HG03432 (cell line): ENCODE data around the gene OR51M1.
"Not testable (repeated sequence)": the region's sequence is repeated elsewhere in the genome, so short reads cannot be mapped to it uniquely, and the experiment has no call there.

Experiments used
- ATAC-seq: cut with Tn5 transposase; IDR thresholded peaks from one replicate; pipeline ENCODE4 v1.9.1; 2021; ENCODE audit warnings: mild to moderate bottlenecking, moderate library complexity; ENCODE audit not compliant: unreplicated experiment

Gene OR51M1, protein sequence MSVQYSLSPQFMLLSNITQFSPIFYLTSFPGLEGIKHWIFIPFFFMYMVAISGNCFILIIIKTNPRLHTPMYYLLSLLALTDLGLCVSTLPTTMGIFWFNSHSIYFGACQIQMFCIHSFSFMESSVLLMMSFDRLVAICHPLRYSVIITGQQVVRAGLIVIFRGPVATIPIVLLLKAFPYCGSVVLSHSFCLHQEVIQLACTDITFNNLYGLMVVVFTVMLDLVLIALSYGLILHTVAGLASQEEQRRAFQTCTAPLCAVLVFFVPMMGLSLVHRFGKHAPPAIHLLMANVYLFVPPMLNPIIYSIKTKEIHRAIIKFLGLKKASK

DNA sequence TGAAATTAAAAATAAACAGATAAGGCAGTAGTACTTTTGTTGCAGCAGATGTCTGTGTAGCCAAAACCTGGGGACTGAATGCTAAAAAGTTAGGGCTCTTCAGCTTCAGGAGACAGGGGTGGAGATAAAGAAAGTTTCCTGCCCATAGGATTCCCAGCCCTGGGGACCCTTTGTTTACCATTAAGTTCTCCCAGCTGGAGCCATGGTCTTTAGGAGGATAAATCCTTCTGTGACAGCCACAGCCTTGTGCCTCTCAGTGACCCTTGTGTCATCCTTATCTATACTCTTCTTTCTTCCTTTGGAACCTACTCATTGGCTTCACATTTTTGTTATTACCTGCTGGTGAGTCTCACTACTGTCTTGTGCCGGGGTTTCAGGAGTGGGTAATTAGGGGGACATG lies at the start of gene OR51M1:
Gene OR51M1 (plus strand): TSS at position 237 of the 400 bp plus-strand sequence. CDS start 5,587 bp downstream, outside the sequence.
- no peak for ATAC-seq

DNA sequence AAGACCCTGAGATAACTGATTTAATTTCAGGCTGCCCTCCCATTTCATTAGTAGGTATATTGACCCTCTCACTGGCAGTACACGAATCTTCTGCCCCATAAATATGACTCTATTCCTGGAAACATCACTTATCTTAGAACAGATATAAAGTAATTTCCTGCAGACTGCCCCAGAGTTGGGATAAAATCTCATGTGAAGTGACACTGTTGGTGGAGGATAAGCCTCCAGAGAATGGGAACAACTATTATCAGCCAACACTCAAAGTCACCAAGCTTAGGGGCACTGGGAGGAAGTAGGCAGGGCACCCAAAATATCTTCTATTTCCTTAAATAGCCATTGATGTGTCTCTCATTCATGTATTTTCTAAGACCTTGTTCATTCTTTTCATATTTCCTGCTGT lies 48.4 kb upstream of the OR51M1 start:
- no peak for ATAC-seq

DNA sequence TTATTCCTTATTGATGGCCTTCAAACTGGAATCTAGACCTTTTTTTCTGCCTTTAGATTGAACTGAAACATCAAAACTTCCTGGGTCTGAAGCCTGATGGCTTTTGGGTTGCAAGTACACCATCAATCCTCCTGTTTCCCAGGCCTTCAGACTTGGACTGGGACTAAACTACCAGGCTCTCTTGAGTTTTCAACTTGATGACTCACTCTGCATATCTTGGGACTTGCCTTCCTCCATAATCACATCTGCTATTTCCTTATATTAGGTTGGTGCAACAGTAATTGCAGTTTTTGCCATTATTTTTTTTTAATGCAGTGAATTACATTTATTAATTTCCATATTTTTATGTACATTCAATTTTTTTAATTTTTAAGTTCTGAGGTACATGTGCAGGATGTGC lies 47.3 kb upstream of the OR51M1 start:
- no peak for ATAC-seq

DNA sequence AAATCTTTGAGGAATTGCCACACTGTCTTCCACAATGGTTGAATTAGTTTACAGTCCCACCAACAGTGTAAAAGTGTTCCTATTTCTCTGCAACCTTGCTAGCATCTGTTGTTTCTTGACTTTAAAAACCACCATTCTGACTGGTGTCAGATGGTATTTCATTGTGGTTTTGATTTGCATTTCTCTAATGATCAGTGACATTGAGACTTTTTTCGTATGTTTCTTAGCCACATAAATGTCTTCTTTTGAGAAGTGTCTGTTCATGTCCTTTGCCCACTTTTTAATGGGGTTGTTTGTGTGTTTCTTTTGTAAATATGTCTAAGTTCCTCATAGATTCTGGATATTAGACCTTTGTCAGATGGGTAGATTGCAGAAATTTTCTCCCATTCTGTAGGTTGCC lies 46.4 kb upstream of the OR51M1 start:
- ATAC-seq = not testable (repeated sequence)

DNA sequence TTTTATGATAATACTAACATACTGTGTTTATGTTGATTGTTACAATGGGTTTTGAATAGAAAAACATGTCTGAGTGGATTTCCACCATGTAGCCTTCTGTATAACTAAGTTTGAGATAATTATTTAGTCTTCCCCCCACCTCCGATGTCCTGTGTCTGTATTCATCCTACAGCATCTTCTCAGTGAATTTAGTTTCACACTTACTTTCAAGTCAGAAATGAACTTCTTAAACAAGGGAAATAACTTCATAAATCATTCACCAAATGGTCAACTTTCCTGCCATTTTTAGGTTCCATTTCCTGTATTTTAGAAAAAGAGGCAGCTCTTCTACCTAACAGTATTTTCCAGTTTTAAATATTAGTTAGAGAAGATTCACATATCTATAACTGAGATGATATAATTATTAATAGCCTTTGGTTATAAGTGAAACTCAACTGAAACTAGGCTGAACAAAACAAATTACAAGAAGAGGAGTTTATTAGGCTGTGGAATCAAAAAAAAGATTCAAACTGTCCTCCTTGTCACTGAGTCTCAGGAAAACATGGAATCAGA lies 43.8 kb upstream of the OR51M1 start:
- ATAC-seq = peak; percentile 75

DNA sequence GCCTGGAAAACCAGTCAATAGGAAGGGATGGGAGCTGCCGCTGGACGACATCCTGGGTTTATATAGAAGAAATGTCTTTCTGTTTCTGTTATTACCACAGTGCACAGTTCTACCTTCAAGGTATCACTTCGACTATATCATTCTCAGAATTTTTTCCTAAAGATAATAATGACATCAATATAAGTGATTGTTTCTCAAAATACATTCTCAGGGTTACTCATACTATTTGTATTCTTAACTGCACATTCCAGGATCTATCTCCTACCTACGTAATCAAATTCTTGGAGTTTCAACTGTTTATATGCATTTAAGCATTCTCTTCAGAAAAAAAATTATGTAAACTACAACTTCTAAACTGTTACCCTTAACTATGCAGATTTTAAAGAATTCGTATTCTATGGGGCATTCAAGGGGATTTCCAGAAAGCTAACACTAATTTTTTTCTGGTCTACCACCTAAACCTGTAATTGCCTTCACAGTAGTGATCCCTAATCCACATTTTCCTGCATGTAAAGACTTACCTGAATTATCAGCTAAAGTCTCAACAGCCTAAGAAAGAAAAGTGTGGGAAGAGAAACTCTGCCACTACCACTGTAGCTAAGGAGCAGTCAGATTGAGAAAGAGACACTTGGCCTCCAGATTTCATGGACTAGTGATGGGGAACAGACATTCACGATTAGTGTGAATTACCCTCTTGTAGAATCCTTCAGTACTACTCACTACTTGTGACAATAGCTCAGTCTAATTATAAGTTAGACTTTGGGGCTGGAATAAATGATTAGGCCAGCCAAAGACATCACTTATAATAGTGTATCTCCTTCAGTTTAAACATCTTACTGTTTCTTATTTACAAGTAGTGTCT lies 39.9 kb upstream of the OR51M1 start, which contains the start of gene OR51B5:
Gene OR51B5 (minus strand): TSS at position 51 of the 862 bp plus-strand sequence. CDS start 0 bp downstream, at position 51.
- ATAC-seq = no peak

DNA sequence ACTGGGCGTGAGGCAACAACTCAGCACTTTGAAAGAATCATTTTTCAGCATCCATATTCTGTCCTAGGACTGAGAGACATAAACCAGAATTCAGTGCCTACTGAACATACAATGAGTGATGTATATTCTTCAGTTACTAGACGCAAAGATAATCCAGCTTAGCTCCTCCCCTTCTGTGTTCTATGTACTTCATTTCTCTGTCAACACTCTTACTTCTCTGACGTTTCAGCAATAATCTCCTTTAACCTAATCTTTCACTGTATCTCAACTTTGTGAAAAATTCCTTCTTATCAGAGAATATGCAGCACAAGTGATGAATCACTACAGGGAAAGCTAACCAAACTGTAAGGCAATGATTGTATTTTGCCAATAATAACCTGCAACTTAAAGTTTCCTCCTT lies 37.8 kb upstream of the OR51M1 start:
- ATAC-seq = no peak

DNA sequence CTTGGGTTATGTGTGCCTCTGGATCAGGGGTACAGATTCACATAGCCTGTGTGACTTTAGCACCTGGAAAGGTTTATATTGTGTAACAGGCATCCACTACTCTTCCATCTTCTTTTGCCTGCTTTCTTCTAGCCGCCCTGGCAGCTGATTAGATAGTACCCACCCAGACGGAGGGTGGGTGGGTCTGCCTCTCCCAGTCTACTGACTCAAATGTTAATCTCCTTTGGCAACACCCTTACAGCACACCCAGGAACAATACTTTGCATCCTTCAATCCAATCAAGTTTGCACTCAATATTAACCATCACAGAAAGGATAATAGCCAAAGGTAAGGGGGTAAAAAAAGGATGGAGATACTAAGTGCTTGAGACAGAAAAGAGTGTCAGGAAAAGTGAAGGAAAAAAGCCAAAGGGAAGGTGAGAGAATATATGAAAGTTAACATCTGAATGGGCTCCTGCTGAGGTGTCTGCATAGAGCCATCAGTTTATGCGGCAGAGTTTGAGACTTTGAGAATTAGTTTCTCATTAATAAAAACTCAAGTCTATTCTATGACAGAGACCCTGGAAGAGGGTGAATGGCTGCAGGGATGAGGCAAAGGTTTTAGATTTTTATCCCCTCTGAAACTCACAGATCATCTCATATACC lies 34.9 kb upstream of the OR51M1 start:
- no peak for ATAC-seq

DNA sequence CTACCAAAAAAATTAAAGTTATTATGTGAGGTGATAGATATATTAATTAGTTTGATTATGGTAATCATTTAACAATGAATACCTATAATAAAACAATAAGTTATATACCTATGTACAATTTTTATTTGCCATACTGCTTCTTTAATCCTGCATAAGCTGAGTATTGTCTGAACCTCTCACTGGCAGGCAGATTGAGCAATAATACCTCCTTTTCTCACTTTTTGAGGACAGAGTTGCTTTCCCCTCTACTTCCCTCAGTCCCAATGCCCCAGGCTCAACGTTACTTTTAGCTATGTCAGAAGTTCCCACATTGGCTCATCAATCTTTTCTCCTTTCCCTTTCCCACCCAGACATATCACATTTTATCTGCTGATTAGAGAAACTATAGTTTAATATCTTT lies 34.1 kb upstream of the OR51M1 start:
- ATAC-seq = no peak

DNA sequence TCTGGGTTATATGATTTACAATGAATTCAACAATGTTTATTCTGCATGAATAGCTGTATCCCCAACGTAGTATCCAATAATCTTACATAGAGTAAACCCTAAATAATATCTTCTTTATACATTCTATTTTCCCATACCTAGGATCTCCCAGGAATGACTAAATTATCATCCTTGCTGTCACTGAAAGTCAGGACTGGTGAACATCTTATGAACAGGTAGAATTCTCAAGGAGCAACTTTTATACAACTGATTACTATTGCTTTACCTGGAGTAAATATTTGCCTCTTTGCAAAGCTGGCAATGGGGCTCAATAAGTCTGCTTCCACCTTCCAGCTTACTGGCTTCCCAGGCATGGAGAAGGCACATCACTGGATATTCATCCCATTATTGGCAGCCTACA lies 32.4 kb upstream of the OR51M1 start, which contains the start of gene OR51B6:
Gene OR51B6 (plus strand): TSS at position 301 of the 400 bp plus-strand sequence. CDS start 0 bp downstream, at position 301.
- ATAC-seq = no peak

DNA sequence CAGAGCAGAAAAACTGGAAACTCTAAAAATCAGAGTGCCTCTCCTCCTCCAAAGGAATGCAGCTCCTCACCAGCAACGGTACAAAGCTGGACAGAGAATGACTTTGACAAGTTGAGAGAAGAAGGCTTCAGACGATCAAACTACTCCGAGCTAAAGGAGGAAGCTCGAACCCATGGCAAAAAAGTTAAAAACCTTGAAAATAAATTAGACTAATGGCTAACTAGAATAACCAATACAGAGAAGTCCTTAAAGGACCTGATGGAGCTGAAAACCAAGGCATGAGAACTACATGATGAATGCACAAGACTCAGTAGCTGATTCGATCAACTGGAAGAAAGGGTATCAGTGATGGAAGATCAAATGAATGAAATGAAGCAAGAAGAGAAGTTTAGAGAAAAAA lies 27.6 kb upstream of the OR51M1 start:
- not testable (repeated sequence) for ATAC-seq

DNA sequence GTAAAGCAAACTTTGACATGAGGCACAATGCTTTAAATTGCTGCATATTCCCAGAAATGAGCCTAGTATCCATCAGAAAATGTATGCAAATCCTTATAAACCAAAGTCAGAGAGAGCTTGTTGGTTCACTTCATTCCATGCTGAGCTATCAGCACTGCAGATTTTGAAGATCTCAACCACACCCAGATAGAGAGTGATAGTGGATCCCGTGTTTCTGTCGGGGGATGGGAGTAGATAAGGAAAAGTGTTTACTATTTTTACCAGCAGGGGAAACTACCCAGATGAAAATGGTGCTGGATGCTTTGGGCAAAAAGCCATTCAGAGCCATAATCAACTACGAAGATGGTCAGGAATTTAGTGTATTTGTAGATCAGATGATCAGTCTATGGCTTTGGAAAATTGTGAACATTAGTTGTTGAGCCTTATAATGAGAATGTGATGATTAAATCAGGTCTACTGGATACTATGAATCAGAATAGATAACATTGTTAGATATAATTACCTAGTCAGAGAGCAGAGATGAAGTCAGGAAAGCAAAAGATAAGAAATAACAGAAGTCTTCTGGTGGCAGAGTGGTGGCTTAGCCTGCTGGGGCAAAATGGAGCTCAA lies 21.5 kb upstream of the OR51M1 start:
- ATAC-seq = no peak

DNA sequence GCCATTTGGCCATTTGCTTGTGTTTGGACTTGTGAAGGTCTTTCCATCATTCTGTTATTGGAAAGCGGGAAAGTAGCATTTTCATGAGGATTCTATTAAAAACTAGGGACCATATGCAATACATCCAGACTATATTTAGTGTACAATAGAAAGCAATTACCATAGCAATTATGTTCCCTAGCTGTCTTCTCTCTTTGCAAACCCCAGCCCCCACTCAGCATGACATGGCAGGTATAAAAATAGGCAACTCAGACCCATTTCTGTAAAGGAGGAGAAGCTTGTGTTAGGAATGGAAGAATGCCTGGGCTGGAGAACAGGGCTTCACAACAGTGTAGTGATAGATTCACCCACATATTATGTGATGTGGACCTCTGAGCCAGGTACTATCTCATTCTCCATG lies 19.9 kb upstream of the OR51M1 start:
- no peak for ATAC-seq

DNA sequence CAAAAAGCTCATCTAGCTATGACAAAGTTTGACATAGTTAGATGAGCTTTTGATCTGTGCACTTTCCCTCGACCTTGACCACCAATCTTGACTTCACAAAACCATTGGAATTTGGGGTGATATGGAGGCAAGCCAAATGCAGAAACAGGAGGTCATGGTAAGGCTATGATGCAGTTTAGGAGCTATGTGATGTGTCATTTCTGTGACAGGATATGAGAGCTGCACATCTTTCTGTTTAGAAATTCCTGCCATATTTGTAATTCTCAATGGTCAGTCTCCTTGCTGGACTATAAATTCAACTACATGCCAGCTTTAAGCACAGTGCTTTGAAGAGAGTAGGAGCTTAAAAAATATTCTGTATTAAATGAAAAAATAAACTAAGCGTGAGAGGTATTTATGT lies 19.4 kb upstream of the OR51M1 start:
- ATAC-seq = no peak

DNA sequence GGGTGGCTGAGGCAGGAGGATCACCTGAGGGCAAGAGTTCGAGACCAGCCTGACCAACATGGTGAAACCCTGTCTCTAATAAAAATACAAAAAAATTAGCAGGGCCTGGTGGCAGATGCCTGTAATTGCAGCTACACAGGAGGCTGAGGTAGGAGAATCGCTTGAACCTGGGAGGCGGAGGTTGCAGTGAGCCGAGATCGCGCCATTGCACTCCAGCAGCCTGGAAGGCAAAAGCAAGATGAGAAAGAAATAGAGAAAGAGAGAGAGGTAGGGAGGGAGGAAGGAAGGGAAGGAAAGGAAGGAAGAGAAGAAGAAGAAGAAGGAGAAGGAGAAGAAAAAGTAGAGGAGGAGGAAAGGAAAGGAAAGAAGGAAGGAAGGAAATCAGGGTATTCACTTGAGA lies 17.2 kb upstream of the OR51M1 start:
- ATAC-seq = not testable (repeated sequence)

DNA sequence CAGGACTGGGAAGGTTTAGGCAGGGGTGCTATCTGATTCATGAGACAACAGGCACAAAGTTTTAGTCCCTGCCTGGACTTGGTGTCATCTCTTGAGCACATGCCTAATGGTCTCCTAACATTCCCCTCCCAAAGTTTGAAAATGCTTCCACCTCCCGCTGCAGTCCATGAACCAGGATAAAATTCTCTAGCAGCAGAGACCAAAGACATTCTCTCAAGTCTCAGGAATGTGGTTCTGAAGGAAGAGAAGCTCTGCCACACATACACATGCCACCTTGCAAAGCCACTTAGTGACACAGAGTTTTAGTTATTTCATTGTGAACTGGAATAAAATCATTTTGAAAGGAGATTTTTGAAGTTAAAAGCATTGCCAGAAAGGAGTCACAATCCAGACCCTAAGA lies 16.8 kb upstream of the OR51M1 start:
- no peak for ATAC-seq

DNA sequence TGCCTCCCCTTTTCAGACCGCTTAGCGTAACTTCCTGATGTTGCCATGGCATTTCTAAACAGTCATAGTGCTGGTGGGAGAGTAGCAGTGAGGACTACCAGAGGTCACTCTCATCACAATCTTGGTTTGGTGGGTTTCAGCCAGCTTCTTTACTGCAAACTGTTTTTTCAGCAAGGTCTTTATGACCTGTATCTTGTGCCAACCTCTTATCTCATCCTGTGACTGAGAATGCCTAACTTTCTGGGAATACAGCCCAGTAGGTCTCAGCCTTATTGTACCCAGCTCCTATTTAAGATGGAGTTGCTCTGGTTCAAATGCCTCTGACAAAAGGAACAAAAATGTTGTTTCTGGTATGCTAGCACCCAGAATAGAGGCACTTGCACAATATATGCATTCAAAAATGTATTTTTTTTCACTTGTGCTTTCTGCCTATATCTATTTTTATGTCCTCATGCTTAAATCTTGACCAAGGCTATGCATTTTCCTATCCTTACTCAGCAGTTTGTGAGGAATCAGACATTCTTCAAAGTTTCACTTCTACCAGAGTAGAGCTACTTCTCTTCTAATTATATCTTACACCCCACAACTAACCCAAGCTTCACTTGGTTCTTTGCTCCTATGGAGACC lies 16.1 kb upstream of the OR51M1 start:
- ATAC-seq = no peak

DNA sequence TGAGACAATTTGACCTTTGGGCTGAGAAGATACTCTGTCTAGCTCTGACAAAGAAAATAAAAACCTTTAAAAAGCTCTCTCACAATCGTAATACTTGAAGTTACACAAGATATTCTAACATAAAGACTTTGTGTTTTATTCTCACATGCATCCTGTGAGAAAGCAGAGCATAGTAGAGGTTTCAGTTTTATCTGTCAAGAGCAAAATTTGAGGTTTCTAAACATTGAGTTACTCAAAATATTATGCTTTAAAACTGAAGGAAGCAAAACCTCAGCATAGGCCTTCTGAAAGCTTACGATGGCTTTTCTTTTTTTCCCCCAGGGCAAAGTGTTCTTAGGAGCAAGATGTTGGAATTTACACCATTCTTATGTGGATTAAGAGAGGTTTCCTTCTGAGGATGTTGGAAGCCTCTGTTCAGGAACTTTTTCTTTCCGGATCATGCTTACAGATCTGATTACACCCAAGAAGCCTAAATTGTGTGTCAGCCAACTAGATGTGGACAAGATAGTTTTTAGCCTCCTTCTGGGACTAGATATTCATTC lies 15.0 kb upstream of the OR51M1 start:
- peak; percentile 44 for ATAC-seq

DNA sequence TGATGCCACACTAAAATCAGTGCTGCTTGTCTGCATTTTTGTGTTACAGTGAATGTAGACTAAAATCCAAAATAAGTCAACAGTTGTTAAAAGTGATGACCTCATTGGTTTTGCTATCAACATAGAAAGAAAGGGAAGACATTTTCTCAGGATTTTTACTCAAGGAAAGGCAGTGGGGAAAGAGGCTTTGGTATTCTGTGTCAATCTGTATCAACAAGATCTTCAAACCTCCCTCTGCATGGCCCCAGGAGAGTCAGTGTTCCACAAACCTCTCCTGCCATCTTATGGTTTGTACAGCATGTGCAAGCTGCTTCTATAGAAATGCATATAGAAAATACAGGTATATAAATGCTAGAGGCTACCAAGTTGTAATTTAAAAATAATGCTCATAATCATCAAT lies 13.8 kb upstream of the OR51M1 start:
- peak; percentile 45 for ATAC-seq
